H9 (cell line): ENCODE data around the gene ADCY5. TPM values are rescaled to one million over a fixed set of nuclear protein-coding genes. Genes with fewer than 3 reads are reported as not detected.

Experiments
- DNase-seq: peaks from one replicate; pipeline ENCODE4 v3.0.0-alpha.2; 2017
- H2AFZ ChIP-seq: one replicate; pipeline ENCODE4 v1.6.1; 2013; ENCODE audit warnings: mild to moderate bottlenecking, low read length, control low read depth, moderate library complexity
- H2AK5ac ChIP-seq: 2 replicates; pipeline ENCODE4 v1.6.1; 2013; ENCODE audit warnings: low read length, control low read depth, mixed read lengths; ENCODE audit not compliant: insufficient read length
- H2BK120ac ChIP-seq: one replicate; pipeline ENCODE4 v1.6.1; 2013; ENCODE audit warnings: low read depth, mild to moderate bottlenecking, low read length, control low read depth, inconsistent platforms; ENCODE audit not compliant: poor library complexity, severe bottlenecking
- H2BK12ac ChIP-seq: 2 replicates; pipeline ENCODE4 v1.6.1; 2013; ENCODE audit warnings: low read length, control low read depth, mixed read lengths, low read depth; ENCODE audit not compliant: insufficient read length
- H2BK15ac ChIP-seq: 2 replicates; pipeline ENCODE4 v1.6.1; 2013; ENCODE audit warnings: low read depth, low read length, control low read depth
- H2BK20ac ChIP-seq: one replicate; pipeline ENCODE4 v1.6.1; 2013; ENCODE audit warnings: low read depth, mild to moderate bottlenecking, low read length, control low read depth, inconsistent platforms; ENCODE audit not compliant: poor library complexity, severe bottlenecking
- H2BK5ac ChIP-seq: 2 replicates; pipeline ENCODE4 v1.6.1; 2013; ENCODE audit warnings: low read length, control low read depth, mixed read lengths; ENCODE audit not compliant: insufficient read length
- H3K14ac ChIP-seq: 2 replicates; pipeline ENCODE4 v1.6.1; 2013; ENCODE audit warnings: low read length, control low read depth; ENCODE audit not compliant: insufficient read depth
- H3K18ac ChIP-seq: 2 replicates; pipeline ENCODE4 v1.6.1; 2013; ENCODE audit warnings: low read depth, mild to moderate bottlenecking, mixed read lengths, low read length, control low read depth; ENCODE audit not compliant: insufficient read length
- H3K23ac ChIP-seq: 2 replicates; pipeline ENCODE4 v1.6.1; 2013; ENCODE audit warnings: low read length, control low read depth, mixed read lengths, low read depth; ENCODE audit not compliant: insufficient read length
- H3K23me2 ChIP-seq: 2 replicates; pipeline ENCODE4 v1.6.1; 2013; ENCODE audit warnings: low read depth, mild to moderate bottlenecking, mixed read lengths, low read length, control low read depth; ENCODE audit not compliant: insufficient read length, poor library complexity, severe bottlenecking
- H3K27ac ChIP-seq: 2 replicates; pipeline ENCODE4 v1.5.1; 2013; ENCODE audit warnings: low read length, control low read depth, mixed read lengths, low read depth; ENCODE audit not compliant: insufficient read length
- H3K27me3 ChIP-seq: 2 replicates; pipeline ENCODE4 v1.6.1; 2013; ENCODE audit warnings: low read length, control low read depth, inconsistent platforms; ENCODE audit not compliant: insufficient read depth
- H3K4ac ChIP-seq: 2 replicates; pipeline ENCODE4 v1.6.1; 2013; ENCODE audit warnings: low read depth, mild to moderate bottlenecking, control low read depth, inconsistent platforms, low read length, moderate library complexity
- H3K4me1 ChIP-seq: 2 replicates; pipeline ENCODE4 v1.6.1; 2013; ENCODE audit warnings: low read length, control low read depth, inconsistent platforms; ENCODE audit not compliant: insufficient read depth
- H3K4me2 ChIP-seq: 2 replicates; pipeline ENCODE4 v1.6.1; 2013; ENCODE audit warnings: low read length, control low read depth, mixed read lengths; ENCODE audit not compliant: insufficient read length, insufficient read depth
- H3K56ac ChIP-seq: 2 replicates; pipeline ENCODE4 v1.6.1; 2013; ENCODE audit warnings: low read depth, mild to moderate bottlenecking, mixed read lengths, low read length, control low read depth; ENCODE audit not compliant: insufficient read length
- H3K79me1 ChIP-seq: 2 replicates; pipeline ENCODE4 v1.6.1; 2013; ENCODE audit warnings: low read depth, mild to moderate bottlenecking, moderate library complexity, low read length, control low read depth, inconsistent platforms; ENCODE audit not compliant: insufficient read depth, poor library complexity, severe bottlenecking
- H3K79me2 ChIP-seq: 2 replicates; pipeline ENCODE4 v1.6.1; 2013; ENCODE audit warnings: low read length, control low read depth, inconsistent platforms; ENCODE audit not compliant: insufficient read depth
- H3K9ac ChIP-seq: 2 replicates; pipeline ENCODE4 v1.6.1; 2013; ENCODE audit warnings: low read length, control low read depth, mixed read lengths; ENCODE audit not compliant: insufficient read length; ENCODE audit errors: extremely low read depth
- H3K9me3 ChIP-seq: one replicate; pipeline ENCODE4 v1.6.1; 2013; ENCODE audit warnings: low read depth, low read length, inconsistent platforms; ENCODE audit not compliant: control insufficient read depth
- H3T11ph ChIP-seq: one replicate; pipeline ENCODE4 v1.6.1; 2013; ENCODE audit warnings: mild to moderate bottlenecking, low read length, control low read depth, inconsistent platforms
- H4K20me1 ChIP-seq: one replicate; pipeline ENCODE4 v1.6.1; 2013; ENCODE audit not compliant: control insufficient read depth, insufficient read length, insufficient read depth
- H4K5ac ChIP-seq: 2 replicates; pipeline ENCODE4 v1.6.1; 2013; ENCODE audit warnings: low read depth, mild to moderate bottlenecking, mixed read lengths, low read length, control low read depth; ENCODE audit not compliant: insufficient read length
- H4K8ac ChIP-seq: replicated peaks from 2 replicates; pipeline ENCODE4 v1.6.1; 2013; ENCODE audit warnings: low read length, control low read depth, mixed read lengths, low read depth; ENCODE audit not compliant: insufficient read length
- H4K91ac ChIP-seq: 2 replicates; pipeline ENCODE4 v1.6.1; 2013; ENCODE audit warnings: low read depth, mild to moderate bottlenecking, moderate library complexity, mixed read lengths, low read length, control low read depth; ENCODE audit not compliant: insufficient read length
- H3K27ac Mint-ChIP-seq, 3 experiments: 2 replicates in 2 of 3; 3 replicates in 1 of 3; pipeline ENCODE4 v1.8.0; 2020 to 2021; ENCODE audit warnings: mixed read lengths in 3 of 3, mild to moderate bottlenecking in 1 of 3, moderate library complexity in 1 of 3
- H3K27me3 Mint-ChIP-seq: 2 replicates; pipeline ENCODE4 v1.8.0; 2021; ENCODE audit warnings: low read depth, mild to moderate bottlenecking, moderate library complexity, mixed read lengths
- H3K36me3 Mint-ChIP-seq, 3 experiments: 2 replicates in 2 of 3; 3 replicates in 1 of 3; pipeline ENCODE4 v1.8.0; 2020 to 2021; ENCODE audit warnings: low read depth in 3 of 3, mixed read lengths in 3 of 3; ENCODE audit not compliant: insufficient read depth in 1 of 3
- H3K4me1 Mint-ChIP-seq, 2 experiments: 2 replicates each; pipeline ENCODE4 v1.8.0; 2020; ENCODE audit warnings: mixed read lengths in 2 of 2
- H3K4me3 Mint-ChIP-seq, 2 experiments: 2 replicates in 1 of 2; 3 replicates in 1 of 2; pipeline ENCODE4 v1.8.0; 2020 to 2021; ENCODE audit warnings: mild to moderate bottlenecking in 2 of 2, mixed read lengths in 2 of 2, moderate library complexity in 1 of 2
- H3K9me3 Mint-ChIP-seq, 2 experiments: 2 replicates in 1 of 2; 3 replicates in 1 of 2; pipeline ENCODE4 v1.8.0; 2020; ENCODE audit warnings: mild to moderate bottlenecking in 2 of 2, mixed read lengths in 2 of 2, moderate library complexity in 1 of 2
- WGBS: extraction: QIAGEN DNeasy Blood & Tissue Kit; methylation state at CpG from one replicate; pipeline ENCODE4 v1.1.7; 2013; ENCODE audit warnings: missing lambda C conversion rate, low lambda C conversion rate, mixed read lengths; ENCODE audit not compliant: insufficient read length; ENCODE audit errors: extremely low coverage; 5-methylcytosine and 5-hydroxymethylcytosine counted together
- total RNA-seq: library from RNA; stranded (reverse); gene quantifications from 2 replicates; pipeline ENCODE4 v1.2.1, GENCODE V29; 2021
- TF ChIP-seq, protein P1 (sequence below): fragments of 200-600 bp; sonication (generic); conservative IDR thresholded peaks from 3 replicates; pipeline ENCODE4 v1.8.0; 2021; ENCODE audit warnings: antibody characterized with exemption, mild to moderate bottlenecking

Gene ADCY5
- total RNA-seq, 1 experiment from 2014 or later, result 5.0 TPM

GRCh38 chr3:123371859-123372685 is 76.8 kb downstream of the ADCY5 start:
- H3T11ph ChIP-seq, result no peak overlapping the region
- H3K14ac ChIP-seq, result no peak overlapping the region
- H4K91ac ChIP-seq, result no peak overlapping the region
- H3K9ac ChIP-seq, result no peak overlapping the region
- Mint-ChIP-seq H3K9me3 (peaks cover 6 to 11% of the 10 kb centered on the region in 2 experiments; a peak in 3 of 5 replicates), H3K4me1 (peaks cover 2 to 9% of the 10 kb centered on the region in 2 experiments; a peak in 3 of 4 replicates), H3K4me3 (no peak overlapping the region), H3K27me3 (peaks cover 2% of the 10 kb centered on the region), H3K36me3 (peaks cover 0 to 5% (median 0%) of the 10 kb centered on the region in 3 experiments; a peak in 1 of 7 replicates), H3K27ac (no peak overlapping the region)
- no peaks in the 10 kb centered on the region for H3K27me3 ChIP-seq
- no peak overlapping the region for H4K8ac ChIP-seq
- H3K23me2 ChIP-seq, result no peaks in the 10 kb centered on the region
- no peaks in the 10 kb centered on the region for H3K4me1 ChIP-seq
- no peaks in the 10 kb centered on the region for H4K20me1 ChIP-seq
- H3K56ac ChIP-seq, result no peak overlapping the region
- no peak overlapping the region for H2BK15ac ChIP-seq
- H3K79me2 ChIP-seq, result no peaks in the 10 kb centered on the region
- H3K79me1 ChIP-seq, result no peaks in the 10 kb centered on the region
- no peak overlapping the region for H3K23ac ChIP-seq
- no peaks in the 10 kb centered on the region for H3K9me3 ChIP-seq
- no peak overlapping the region for H4K5ac ChIP-seq
- H3K27ac ChIP-seq, result no peak overlapping the region
- H2BK120ac ChIP-seq, result no peak overlapping the region
- no peak overlapping the region for H2BK12ac ChIP-seq
- no peak overlapping the region for H2BK20ac ChIP-seq
- TF ChIP-seq, protein P1, sequence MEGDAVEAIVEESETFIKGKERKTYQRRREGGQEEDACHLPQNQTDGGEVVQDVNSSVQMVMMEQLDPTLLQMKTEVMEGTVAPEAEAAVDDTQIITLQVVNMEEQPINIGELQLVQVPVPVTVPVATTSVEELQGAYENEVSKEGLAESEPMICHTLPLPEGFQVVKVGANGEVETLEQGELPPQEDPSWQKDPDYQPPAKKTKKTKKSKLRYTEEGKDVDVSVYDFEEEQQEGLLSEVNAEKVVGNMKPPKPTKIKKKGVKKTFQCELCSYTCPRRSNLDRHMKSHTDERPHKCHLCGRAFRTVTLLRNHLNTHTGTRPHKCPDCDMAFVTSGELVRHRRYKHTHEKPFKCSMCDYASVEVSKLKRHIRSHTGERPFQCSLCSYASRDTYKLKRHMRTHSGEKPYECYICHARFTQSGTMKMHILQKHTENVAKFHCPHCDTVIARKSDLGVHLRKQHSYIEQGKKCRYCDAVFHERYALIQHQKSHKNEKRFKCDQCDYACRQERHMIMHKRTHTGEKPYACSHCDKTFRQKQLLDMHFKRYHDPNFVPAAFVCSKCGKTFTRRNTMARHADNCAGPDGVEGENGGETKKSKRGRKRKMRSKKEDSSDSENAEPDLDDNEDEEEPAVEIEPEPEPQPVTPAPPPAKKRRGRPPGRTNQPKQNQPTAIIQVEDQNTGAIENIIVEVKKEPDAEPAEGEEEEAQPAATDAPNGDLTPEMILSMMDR, result no peak
- no CpG with 5 or more reads among the region's 6 CpGs for WGBS
- no peak overlapping the region for H3K4ac ChIP-seq
- H2AFZ ChIP-seq, result no peak overlapping the region
- H3K4me2 ChIP-seq, result no peak overlapping the region
- H2AK5ac ChIP-seq, result no peak overlapping the region
- no peak overlapping the region for H2BK5ac ChIP-seq
- no peak for DNase-seq
- H3K18ac ChIP-seq, result no peak overlapping the region
